ENCODE measurements around the gene NOX5.

The NOX5 gene

DNA sequence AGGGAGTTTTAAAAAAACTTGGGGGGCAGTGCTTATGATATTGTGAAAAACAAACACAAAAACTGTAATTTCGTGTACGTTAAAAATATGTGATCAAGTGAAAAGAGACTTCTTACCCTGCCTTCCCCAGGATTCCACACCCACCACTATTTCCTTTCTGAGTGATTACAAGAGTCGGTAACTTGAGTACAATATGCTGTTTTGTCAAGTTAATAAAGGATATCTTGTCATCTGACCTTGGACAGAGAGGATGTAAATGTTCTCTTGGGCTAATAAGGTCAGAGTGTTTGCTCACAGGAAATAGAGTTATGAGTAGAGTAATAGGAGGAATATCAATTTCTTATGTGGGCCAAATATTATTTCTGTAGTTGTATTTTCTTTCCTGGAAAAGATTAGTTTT is 68.1 kb downstream of the NOX5 start:
- DNase-seq (ENCODE audit: extremely low read depth, low read depth) = no peak
- TF ChIP-seq, protein P1, sequence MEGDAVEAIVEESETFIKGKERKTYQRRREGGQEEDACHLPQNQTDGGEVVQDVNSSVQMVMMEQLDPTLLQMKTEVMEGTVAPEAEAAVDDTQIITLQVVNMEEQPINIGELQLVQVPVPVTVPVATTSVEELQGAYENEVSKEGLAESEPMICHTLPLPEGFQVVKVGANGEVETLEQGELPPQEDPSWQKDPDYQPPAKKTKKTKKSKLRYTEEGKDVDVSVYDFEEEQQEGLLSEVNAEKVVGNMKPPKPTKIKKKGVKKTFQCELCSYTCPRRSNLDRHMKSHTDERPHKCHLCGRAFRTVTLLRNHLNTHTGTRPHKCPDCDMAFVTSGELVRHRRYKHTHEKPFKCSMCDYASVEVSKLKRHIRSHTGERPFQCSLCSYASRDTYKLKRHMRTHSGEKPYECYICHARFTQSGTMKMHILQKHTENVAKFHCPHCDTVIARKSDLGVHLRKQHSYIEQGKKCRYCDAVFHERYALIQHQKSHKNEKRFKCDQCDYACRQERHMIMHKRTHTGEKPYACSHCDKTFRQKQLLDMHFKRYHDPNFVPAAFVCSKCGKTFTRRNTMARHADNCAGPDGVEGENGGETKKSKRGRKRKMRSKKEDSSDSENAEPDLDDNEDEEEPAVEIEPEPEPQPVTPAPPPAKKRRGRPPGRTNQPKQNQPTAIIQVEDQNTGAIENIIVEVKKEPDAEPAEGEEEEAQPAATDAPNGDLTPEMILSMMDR (IDR thresholded peaks at IDR 0.05; ENCODE audit: low read depth, low read length) = no peak

DNA sequence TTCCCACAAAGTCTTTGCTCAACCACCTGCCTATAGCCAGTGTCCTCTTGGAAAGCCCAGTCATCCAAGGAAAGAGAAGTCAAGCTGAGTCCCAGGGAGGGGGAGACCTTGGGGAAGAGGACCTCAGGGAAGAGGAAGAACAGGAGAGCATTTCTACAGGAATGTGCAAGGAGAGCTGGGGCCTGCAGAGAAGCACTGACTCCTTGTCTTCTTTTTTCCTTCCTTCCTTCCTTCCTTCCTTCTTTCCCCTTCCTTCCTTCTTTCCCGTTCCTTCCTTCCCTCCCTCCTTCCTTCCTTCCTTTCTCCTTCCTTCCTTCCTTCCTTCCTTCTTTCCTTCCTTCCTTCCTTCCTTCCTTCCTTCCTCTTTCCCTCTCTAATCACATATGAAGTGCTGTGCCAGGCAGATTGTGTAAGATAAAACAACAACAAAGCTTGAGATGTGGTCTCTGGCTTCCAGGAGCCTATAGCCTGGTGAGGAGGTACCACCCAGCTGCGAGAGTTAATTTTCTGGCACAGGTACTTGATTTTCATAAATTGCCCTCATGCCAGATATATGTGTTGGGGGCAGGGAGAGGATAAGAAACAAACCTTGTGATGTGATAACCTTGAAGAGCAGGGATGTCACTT is 70.0 kb downstream of the NOX5 start:
- no peak for DNase-seq (ENCODE audit: extremely low read depth, low read depth)
- TF ChIP-seq, protein P1 (IDR thresholded peaks at IDR 0.05; ENCODE audit: low read depth, low read length) = no peak

DNA sequence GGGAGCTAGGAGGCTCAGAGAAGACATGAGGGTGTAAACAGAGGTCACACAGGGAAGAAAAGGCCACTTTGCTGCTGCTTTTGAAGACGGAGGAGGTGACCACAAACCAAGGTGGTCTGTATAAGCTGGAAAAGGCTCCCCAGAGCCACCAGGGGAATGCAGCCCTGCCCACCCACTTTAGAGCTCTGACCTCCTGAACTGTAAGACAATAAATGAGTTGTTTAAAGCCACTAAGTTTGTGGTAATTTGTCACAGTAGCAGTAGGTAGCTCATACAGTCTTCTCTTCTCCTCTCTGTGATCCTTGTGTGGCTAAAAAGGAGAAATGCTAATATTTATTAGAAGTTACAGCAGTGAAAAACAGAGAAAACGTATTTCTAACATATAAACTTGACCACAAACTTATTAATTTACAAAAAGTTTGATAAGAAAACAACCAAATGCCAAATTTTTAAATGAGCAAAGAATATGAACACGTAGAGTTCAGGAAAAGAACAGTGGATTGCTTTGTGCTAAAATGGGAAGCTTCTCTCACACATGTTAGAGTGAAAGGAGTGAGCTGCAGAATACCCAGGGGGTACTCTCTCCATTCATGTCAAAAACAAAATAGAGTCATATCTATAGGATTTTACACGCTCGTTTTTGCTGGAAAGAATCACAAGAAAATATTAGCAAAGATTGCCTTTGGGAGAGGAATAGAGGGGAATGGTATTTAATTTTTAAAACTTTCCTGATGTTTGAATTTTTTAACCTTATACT is 71.0 kb downstream of the NOX5 start:
- DNase-seq (ENCODE audit: extremely low read depth, low read depth) = no peak
- TF ChIP-seq, protein P1 (IDR thresholded peaks at IDR 0.05; ENCODE audit: low read depth, low read length) = no peak

- TF ChIP-seq, protein P1 (IDR thresholded peaks at IDR 0.05; ENCODE audit: low read depth, low read length) = no peak
These were observed 72.1 kb downstream of the NOX5 start for GRCh38 chr15:69086427-69087204.

GRCh38 chr15:69087366-69087976 is 73.0 kb downstream of the NOX5 start:
- no peak for DNase-seq (ENCODE audit: extremely low read depth, low read depth)
- TF ChIP-seq, protein P1 (IDR thresholded peaks at IDR 0.05; ENCODE audit: low read depth, low read length) = no peak

More at GRCh38 chr15:69086427-69087204, 72.1 kb downstream of the NOX5 start:
- DNase-seq (ENCODE audit: extremely low read depth, low read depth) = no peak

GRCh38 chr15:69088300-69088965 is 73.9 kb downstream of the NOX5 start:
- TF ChIP-seq, protein P1 (IDR thresholded peaks at IDR 0.05; ENCODE audit: low read depth, low read length) = no peak
- no peak for DNase-seq (ENCODE audit: extremely low read depth, low read depth)

Measured in AG09319 (cell line).